Left kidney (tissue), 8 donors: ENCODE data around the gene DLG2. TPM values are rescaled to one million over a fixed set of nuclear protein-coding genes. Genes with fewer than 3 reads are reported as not detected.
"Not testable (repeated sequence)": the region's sequence is repeated elsewhere in the genome, so short reads cannot be mapped to it uniquely, and the experiment has no call there.

Experiments
- DNase-seq: peaks from one replicate; pipeline ENCODE4 v3.0.0-alpha.2; 2013
- long read RNA-seq, 8 donors: transcript quantifications; one replicate each; lab custom pipeline, GENCODE V29; 2026
- polyA plus RNA-seq: library from polyadenylated mRNA; unstranded; fragments of 120-200 nt; gene quantifications from one replicate; pipeline ENCODE4 v1.2.1, GENCODE V29; 2013; ENCODE audit not compliant: insufficient read length

DLG2 gene
- 13.4 TPM for polyA plus RNA-seq
- long read RNA-seq, donor 1, partial matches to known transcripts: 52 of 100 reads
- long read RNA-seq, donor 1, other reads (novel, unspliced or antisense): 48 of 100 reads
- long read RNA-seq, donor 2: 0 reads
- long read RNA-seq, donor 3: 0 reads
- long read RNA-seq, donor 4: 0 reads
- long read RNA-seq, donor 5, partial matches to known transcripts: 112 of 182 reads
- long read RNA-seq, donor 5, other reads (novel, unspliced or antisense): 70 of 182 reads
- long read RNA-seq, donor 6: 0 reads
- long read RNA-seq, donor 7, partial matches to known transcripts: 0 of 1 reads
- long read RNA-seq, donor 7, other reads (novel, unspliced or antisense): 0 of 1 reads
- long read RNA-seq, donor 8, partial matches to known transcripts: 9 of 35 reads
- long read RNA-seq, donor 8, other reads (novel, unspliced or antisense): 26 of 35 reads

- no peak for DNase-seq
Observed at GRCh38 chr11:85627332-85627997, at the start of gene DLG2. Gene DLG2, minus strand, starts transcription at chr11:85627344.

- DNase-seq: no peak
Observed at GRCh38 chr11:85673393-85673792, 46.2 kb upstream of the DLG2 start.

DNA sequence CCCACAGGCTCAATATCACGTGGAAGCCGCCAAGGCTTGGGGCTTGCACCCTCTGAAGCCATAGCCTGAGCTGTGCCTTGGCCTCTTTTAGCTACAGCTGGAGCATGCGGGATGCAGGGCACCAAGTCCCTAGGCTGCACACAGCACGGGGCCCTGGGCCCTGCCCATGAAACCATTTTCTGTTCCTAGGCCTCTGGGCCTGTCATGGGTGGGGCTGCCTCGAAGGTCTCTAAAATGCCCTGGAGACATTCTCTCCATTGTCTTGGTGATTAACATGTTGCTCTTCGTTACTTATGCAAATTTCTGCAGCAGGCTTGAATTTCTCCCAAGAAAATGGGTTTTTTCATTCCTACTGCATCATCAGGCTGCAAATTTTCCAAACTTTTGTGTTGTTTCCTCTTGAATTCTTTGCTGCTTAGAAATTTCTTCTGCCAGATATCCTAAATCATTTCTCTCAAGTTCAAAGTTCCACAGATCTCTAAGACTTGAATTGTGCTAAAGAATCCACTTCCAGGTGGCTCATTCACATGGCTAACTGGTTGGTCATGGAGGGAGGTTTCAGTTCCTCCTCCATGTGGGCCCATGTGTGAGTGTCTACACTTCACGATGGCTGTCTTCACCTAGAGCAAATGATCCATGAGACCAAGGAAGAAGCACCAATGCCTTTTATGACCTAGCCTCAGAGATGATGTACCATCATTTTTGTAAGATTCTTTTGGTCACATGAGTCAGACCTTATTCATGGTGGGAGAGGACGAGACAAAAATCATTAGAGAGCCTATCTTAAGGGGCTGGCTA, 45.2 kb upstream of the DLG2 start:
- no peak for DNase-seq

- not testable (repeated sequence) for DNase-seq
Observed at GRCh38 chr11:85670949-85671663, 44.0 kb upstream of the DLG2 start.

DNA sequence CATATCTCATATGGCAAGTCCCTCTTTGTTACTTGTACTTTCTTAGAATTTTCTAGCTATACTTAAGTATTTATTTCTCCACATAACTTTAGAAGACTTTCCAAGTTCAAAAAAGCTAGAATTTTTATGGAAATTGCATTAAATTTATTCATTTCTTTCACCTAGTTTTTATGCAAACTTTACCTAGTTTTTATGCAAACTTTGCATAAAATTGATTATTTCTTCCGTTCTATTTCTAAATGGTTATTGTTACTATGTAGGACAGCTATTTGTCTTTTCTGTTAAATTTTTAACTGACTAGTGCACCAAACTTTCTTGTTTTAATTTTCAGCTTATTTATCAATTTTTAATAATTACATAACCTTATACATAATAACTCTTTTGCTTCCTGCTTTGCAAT, 41.0 kb upstream of the DLG2 start:
- DNase-seq: no peak

- DNase-seq: no peak
Observed at GRCh38 chr11:85666687-85667086, 39.5 kb upstream of the DLG2 start.

DNA sequence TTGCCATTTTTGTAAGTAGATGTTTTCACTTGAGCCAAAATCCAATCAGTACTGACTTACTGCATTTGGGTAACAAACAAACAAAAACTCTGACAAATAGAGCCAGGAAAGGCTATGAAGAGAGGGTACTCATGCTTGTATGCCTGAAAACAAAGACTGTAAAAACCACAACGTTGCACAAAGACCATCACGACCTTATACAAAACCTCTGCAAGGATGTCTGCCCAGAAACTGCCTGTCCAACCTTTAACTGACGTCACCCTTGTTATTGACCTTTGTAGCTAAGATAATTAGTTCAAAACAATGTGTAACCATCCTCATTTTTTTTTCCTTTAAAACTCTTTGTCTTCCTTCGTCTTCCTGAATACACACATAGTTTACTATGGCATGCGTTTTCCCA, 38.6 kb upstream of the DLG2 start:
- DNase-seq: no peak

GRCh38 chr11:85664615-85665481, 37.7 kb upstream of the DLG2 start, which contains the start of gene CREBZF:
Gene CREBZF, minus strand, starts transcription at chr11:85665129. Its CDS starts 254 bp downstream, at chr11:85664875.
- DNase-seq: peak; percentile 96

GRCh38 chr11:85663753-85664614, 36.8 kb upstream of the DLG2 start:
- peak; percentile 78 for DNase-seq

GRCh38 chr11:85663080-85663752, 36.1 kb upstream of the DLG2 start:
- DNase-seq: peak; percentile 12

- no peak for DNase-seq
Observed at GRCh38 chr11:85661972-85662664, 35.0 kb upstream of the DLG2 start.

DNA sequence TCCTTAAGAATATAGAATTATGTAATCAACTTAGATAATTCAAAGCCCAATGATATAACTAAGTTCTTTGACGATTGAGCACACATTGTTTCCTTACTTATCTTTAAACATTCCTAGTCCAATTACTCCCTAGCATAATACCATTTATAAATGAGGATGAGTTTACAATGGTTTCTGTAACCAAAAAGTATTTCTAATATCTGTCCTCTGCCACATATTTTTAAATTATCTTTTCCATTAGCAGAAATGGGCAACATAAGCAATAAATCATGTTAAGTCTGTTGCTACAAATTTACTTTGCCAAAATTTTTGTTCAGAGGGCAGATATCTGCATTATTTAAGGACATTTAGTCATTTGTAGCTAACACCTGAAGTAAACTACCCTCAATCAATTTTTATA, 31.0 kb upstream of the DLG2 start:
- DNase-seq: no peak

DNA sequence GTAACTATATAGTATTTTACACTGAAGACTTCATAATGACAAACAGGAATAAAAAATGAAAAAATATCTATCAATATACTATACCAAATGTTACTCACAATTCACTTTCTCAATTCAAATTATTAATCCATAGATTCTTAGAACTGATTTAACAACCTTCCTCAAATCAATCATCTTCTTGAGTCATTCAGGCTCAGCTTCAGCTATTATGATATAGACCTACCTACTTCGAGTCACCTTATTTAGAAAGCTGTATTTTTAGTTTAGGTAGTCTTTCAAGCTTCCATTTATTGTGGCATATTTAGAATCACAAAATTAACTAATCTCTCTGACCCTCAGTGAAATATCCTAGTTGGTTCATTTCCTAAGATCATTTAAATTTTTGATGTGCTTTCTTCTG, 29.6 kb upstream of the DLG2 start:
- DNase-seq: no peak

DNA sequence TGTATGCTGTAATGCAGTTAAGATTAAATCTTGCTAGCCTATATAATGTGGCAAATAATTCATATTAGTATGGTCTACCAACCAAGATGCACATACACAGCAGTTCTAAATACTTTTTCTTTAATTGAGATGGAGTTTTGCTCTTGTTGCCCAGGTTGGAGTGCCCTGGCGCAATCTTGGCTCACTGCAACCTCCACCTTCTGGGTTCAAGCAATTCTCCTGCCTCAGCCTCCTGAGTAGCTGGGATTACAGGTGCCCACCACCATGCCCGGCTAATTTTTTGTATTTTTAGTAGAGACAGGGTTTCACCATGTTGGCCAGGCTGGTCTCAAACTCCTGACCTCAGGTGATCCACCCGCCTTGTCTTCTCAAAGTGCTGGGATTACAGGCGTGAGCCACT, 27.2 kb upstream of the DLG2 start:
- not testable (repeated sequence) for DNase-seq

DNA sequence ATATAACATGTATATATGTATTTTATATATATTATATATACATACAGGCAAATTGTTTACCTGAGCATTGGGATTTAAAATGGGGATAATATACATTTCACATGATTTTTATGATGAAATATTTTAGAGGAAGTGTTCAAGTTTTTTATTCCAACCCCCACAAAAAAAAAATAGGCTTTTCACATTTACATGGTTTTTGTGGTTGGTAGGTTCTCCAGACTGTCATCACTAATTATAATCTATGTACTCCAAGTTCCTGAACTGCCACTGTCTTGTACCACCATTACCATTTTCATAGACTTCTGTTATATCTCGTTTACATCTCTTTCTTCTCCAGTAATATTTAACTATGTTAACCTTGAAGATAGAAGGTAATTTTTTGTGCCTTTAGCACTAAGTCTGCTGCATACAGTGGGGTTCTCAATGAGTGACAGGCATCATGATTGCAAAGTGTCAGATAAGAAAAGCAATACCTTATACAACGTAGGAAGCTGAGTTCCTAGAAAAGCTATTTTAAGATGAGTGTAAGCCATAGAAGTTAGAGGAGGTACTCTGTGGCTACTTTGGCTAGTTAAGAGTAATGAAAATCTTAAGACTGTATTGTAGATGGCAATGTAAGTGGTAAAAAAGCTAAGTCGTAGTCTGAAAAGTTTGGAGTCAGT, 25.8 kb upstream of the DLG2 start:
- DNase-seq: no peak

DNA sequence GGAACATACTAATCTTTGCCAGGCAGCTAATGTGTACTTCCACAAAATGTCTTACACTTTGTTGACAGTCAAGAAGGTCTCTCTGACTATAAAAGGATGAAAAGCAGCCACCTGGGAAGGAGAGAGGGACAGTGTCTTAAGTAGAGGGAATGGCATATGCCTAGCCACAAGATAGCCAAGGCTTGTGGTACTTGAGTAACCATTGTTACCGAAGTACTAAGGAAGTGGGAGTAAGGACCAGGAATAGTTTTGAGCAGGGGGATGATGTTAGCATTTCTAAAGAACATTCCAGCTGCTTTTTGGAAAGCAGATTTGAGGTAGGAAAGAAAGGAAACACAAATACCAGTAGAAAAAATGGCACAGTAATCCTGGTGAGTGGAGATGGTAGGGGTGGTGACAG, 24.0 kb upstream of the DLG2 start:
- no peak for DNase-seq

DNA sequence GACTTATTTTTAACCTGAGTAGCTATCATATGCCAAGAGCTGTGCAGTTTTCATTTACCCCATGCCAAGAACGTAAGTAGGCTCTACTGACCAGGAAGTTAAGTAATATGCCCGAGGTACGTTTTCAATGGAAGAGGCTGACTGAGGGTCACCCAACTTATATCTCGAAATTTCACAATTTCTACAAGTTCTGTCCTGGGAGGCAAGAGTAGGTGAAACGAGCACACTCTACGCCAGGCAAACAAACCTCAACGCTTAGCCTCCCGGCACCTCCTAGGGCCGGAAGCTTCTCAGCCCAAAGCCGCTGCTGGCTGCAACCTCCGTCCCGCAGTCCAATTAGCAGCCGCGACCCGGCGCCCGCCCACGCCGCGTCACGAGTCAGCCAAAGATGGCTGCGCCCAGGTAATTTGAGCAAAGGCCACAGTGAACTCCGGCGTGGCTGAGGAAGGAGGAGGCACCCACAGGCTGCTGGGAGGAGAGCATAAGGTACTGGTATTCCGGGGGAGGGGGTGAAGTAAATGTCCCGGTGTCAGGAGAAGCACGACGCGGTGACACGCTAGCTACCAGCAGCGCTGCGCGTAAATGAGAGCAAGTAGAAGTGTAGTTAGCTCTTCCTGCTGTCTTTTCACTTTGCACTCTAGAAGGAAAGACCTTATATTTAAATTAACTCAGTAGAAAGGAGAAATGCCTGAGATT, 20.6 kb upstream of the DLG2 start, which contains the start of gene TMEM126A:
Gene TMEM126A, plus strand, starts transcription at position 364 of the 696 bp plus-strand sequence. CDS start 2,289 bp downstream, outside the sequence.
- peak; percentile 88 for DNase-seq
